NB4 (cell line): ENCODE results near the gene CCDC138.

Source experiments
- DNase-seq: peaks from one replicate; pipeline ENCODE4 v3.0.0; 2010; ENCODE audit warnings: low read depth
- H3K4me3 ChIP-seq: one replicate; pipeline ENCODE4 v1.5.1; 2011; ENCODE audit warnings: mild to moderate bottlenecking, low read depth, low read length, moderate library complexity
- MAX ChIP-seq: IDR thresholded peaks from 2 replicates; pipeline ENCODE4 v1.6.1; 2011; ENCODE audit warnings: low read depth, low read length
- MYC ChIP-seq: IDR thresholded peaks from 2 replicates; pipeline ENCODE4 v1.6.1; 2011; ENCODE audit warnings: low read depth, low read length
- POLR2A ChIP-seq: IDR thresholded peaks from 2 replicates; pipeline ENCODE4 v1.6.1; 2011; ENCODE audit warnings: mild to moderate bottlenecking; ENCODE audit not compliant: insufficient read length; ENCODE audit errors: extremely low read depth
- TF ChIP-seq, protein P1 (sequence below): IDR thresholded peaks from one replicate; pipeline ENCODE4 v1.5.1; 2012; ENCODE audit warnings: low read depth, low read length

The CCDC138 gene

DNA sequence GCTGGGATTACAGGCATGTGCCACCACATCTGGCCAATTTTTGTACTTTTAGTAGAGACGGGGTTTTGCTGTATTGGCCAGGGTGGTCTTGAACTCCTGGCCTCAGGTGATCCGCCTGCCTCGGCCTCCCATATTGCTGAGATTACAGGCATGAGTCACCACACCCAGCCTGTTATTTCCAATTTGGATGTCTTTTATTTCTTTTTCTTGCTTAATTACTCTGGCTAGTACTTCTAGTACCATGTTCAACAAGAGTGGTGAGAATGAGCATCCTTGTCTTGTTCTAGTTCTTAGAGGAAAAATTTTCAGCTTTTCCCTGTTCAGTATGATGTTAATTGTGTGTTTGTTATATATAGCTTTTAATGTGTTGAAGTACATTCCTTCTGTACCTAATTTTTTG lies 23.4 kb downstream of the CCDC138 start:
- TF ChIP-seq MAX (no peak), POLR2A (no peak), MYC (no peak)
- TF ChIP-seq, protein P1, sequence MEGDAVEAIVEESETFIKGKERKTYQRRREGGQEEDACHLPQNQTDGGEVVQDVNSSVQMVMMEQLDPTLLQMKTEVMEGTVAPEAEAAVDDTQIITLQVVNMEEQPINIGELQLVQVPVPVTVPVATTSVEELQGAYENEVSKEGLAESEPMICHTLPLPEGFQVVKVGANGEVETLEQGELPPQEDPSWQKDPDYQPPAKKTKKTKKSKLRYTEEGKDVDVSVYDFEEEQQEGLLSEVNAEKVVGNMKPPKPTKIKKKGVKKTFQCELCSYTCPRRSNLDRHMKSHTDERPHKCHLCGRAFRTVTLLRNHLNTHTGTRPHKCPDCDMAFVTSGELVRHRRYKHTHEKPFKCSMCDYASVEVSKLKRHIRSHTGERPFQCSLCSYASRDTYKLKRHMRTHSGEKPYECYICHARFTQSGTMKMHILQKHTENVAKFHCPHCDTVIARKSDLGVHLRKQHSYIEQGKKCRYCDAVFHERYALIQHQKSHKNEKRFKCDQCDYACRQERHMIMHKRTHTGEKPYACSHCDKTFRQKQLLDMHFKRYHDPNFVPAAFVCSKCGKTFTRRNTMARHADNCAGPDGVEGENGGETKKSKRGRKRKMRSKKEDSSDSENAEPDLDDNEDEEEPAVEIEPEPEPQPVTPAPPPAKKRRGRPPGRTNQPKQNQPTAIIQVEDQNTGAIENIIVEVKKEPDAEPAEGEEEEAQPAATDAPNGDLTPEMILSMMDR: no peak
- H3K4me3 ChIP-seq: no peak overlapping the region
- DNase-seq: no peak

DNA sequence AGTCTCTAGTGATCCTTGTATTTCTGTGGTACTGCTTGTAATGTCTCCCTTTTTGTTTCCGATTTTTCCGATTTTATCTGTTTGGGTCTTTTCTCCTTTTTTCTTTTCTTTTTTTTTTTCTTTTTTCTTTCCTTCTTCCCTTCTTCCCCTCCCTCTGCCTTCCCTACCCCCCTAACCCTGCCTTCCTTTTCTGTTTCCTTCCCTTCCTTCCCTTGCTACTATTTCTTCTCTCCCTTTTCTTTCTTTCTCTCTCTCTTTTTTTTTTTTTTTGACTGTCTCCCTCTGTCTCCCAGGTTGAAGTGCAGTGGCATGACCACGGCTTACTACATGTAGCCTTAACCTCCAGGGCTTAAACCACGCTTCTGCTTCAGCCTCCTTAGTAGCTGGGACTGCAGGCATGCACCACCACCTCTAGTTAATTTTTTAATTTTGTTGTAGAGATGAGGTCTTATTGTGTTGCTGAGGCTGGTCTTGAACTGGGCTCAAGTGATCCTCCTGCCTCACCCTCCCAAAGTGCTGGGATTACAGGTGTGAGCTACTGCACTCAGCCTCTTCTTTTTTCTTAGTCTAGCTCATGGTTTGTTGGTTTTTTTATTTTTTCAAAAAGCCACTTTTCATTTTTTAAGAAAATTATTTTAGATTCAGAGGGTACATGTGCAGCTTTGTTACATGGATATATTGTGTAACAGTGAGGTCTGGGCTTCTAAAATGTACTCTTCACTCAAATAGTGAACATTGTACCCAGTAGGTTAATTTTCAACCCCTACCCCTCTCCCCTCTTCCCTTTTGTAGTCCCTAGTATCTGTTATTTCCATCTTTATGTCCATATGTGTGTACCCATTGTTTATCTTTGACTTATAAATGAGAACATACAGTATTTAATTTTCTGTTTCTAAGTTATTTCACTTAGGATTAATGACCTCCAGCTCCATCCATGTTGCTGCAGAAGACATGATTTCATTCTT lies 24.7 kb downstream of the CCDC138 start:
- no peak for DNase-seq
- no peak for TF ChIP-seq MAX

DNA sequence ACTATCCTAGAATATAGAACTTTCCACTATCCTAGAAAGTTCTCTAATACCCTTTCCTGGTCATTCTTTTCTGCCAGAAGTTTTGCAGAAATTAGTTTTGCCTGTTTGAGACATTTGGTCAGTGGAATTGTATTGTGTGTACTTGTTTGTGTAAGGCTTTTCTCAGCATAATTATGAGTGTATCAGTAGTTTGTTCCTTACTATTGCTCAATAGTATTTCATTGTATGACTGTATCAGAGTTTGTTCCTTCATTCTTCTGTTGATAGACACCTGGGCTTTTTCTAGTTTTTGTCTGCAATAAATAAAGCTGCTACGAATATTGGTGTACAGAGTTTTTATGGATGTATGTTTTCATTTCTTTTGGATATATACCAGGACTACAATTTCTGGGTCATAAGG lies 27.2 kb downstream of the CCDC138 start:
- TF ChIP-seq, protein P1: no peak
- TF ChIP-seq MAX: no peak
- TF ChIP-seq MYC: no peak
- no peak for TF ChIP-seq POLR2A
- no peak overlapping the region for H3K4me3 ChIP-seq
- DNase-seq: no peak

More for the DNA sequence above, 24.7 kb downstream of the CCDC138 start:
- no peak overlapping the region for H3K4me3 ChIP-seq

DNA sequence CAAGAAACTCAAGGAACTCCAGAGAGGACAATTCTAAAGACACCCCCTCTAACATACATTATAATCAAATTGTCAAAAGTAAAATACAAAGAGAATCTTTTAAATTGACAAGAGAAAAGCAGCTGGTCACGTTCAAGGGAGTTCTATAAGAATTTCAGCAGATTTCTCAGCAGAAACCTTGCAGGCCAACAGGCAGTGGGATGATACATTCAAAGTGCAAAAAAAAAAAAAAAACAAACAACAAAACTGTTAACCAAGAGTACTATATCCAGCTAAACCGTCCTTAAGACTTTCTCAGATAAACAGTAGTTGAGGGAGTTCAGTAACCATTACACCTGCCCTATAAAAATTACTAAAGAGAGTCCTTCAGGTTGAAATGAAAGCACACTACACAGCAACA lies 33.9 kb downstream of the CCDC138 start:
- no peak for DNase-seq
- TF ChIP-seq MAX (no peak), POLR2A (no peak), MYC (no peak)
- TF ChIP-seq, protein P1: no peak
- no peak overlapping the region for H3K4me3 ChIP-seq

DNA sequence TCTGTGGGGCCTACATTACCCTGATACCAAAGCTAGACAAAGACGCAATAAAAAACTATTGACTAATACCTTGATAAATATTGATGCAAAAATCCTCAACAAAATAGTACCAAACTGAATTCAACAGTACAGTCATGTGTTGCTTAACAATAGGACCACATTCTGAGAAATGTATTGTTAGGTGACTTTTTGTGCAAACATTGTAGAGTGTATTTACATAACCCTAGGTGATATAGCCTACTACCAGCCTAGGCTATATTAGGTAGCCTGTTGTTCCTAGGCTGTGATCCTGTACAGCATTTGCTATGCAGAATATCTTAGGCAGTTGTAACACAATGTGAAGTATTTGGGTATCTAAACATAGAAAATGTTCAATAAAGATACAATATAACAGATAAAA lies 36.7 kb downstream of the CCDC138 start:
- DNase-seq: no peak
- H3K4me3 ChIP-seq: no peak overlapping the region
- no peak for TF ChIP-seq MAX
- TF ChIP-seq POLR2A: no peak
- TF ChIP-seq, protein P1: no peak
- no peak for TF ChIP-seq MYC

DNA sequence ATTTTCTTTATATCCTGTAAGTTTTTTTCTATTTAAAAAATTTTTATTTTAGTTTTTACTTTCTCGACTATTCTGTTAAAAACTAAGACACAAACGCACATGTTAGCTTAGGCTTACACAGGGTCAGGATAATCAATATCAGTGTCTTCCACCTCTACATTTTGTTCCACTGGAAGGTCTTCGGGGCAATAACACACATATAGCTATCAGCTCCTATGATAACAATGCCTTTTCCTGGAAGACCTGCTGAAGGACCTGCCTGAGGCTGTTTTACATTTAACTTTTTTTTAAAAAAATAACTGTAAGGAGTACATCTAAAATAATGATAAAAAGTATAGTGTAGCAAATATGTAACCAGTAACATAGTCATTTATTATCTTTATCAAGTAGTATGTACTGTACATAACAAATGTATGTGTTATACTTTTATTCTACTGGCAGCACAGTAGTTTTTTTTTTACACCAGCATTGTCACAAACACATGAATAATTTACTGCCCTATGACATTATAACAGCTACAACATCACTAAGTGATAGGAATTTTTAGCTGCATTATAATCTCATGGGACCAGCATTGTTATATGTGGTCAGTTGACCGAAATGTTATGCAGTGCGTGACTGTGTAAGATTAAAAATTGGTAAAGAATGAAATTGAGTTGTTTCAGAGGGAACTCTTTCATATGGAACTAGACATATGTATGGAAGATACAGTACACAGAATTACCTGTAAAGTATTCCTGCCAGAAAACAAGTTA lies 37.9 kb downstream of the CCDC138 start:
- TF ChIP-seq POLR2A: no peak
- TF ChIP-seq MYC: no peak
- TF ChIP-seq, protein P1: no peak
- TF ChIP-seq MAX: no peak
- no peak overlapping the region for H3K4me3 ChIP-seq
- no peak for DNase-seq
